Hypothalamus (tissue), 51 donors: ENCODE data around the gene C17orf78.
"Not testable (repeated sequence)": the region's sequence is repeated elsewhere in the genome, so short reads cannot be mapped to it uniquely, and the experiment has no call there.

Source experiments
- DNase-seq, 51 donors: peaks; one replicate each; lab custom pipeline; 2025; lab: John Stamatoyannopoulos, UW

C17orf78 gene

DNA sequence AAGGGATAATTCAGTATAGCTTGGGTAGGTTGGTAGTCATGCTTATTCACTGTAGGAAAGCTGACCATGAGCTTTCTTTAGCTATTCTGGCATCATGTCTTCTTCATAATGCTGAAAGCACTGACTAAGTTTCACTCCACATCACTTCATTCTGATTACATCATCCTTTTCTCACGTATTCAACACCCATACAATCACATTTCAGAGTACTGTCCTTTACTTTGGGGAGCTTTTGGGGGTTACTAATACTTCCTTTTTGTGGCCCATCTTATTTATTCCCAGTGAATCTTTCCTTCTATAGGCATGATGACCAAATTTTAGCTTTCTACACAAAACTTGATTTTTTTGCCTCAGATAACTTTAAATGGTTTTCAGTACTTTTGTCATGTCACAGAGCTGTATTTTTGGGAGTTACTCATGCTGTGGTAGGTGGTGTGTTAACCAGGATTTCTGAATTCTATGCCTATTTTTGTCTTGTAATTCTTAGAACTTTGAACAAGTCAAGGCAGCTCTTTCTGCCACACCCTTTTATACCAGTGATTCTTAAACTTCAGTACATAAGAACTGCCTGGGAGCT lies 54.4 kb downstream of the C17orf78 start:
- no peak for DNase-seq

DNA sequence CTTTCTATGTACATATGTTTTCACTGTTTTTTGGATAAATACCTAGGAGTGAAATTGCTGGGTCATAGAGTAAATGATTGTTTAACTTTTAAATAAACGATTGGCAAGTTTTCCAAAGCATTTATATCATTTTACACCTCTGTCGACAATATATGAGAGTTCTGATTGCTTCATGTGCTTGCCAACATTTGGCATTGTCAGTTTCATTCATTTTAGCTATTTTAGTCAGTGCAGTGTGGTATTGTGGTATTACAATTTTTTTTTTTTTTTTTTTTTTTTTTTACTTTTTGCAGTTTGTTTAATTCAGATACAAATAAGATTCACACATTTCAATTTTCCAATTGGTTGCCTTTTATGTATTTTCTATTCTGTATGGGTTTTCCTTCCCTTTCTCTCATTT lies 56.9 kb downstream of the C17orf78 start:
- DNase-seq: no peak

DNA sequence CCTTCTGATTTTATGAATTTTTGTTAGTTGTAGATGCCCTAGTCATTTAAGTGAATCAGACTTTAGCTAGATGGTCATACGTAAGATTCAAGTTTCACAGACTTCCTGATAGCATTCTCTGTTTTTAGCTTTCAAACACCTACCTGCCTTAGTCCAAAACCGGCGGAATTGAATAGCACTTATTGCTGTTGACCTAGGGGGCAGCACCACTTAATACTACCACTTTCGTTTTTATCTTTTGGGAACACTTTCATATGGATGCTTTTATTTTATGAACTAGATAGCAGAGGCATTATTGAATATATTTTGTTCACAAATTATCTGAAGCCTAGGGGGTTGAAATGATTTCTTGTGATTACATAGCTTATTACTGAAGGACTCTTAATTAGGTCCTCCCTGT lies 62.4 kb downstream of the C17orf78 start:
- DNase-seq: no peak

DNA sequence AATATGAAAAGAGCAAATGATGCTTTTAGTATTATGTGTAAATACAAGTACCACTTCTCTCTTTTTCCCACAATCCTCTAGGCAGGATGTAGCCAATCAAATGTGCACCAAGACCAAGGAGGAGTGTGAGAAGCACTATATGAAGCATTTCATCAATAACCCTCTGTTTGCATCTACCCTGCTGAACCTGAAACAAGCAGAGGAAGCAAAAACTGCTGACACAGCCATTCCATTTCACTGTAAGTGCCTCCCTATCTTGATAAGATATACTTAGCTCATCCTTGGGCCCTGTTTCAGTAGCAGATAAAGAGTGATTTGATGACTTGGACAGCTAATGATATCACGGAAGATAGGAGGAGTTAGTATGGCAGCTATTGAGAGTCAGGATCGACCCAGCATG lies 64.6 kb downstream of the C17orf78 start:
- DNase-seq: no peak

DNA sequence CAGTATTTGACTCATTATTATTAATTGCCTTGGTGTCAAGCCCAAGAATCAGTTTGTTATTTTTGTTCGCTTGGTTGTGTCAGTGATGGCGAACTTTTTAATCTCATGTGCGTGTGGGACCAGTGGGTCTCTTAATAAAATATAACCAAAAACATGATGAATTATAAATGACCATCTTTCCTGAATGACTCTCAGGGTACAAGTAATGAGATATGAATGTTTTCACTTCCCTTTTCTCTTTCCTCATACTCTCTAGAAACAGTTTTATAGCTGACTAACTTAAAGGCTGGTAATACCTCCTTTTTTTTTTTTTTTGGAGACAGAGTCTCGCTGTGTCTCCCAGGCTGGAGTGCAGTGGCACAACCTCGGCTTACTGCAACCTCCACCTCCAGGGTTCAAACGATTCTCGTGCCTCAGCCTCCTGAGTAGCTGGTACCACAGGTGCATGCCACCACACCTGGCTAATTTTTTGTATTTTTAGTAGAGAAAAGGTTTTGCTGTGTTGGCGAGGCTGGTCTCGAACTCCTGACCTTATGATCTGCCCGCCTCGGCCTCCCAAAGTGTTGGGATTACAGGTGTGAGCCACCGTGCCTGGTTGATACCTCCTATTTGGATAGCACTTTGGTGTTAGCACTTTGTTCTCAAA lies 65.7 kb downstream of the C17orf78 start:
- DNase-seq: not testable (repeated sequence)
